NB4 (cell line): ENCODE data around the gene INTS3.

Source experiments
- DNase-seq: peaks from one replicate; pipeline ENCODE4 v3.0.0; 2010; ENCODE audit warnings: low read depth
- H3K4me3 ChIP-seq: one replicate; pipeline ENCODE4 v1.5.1; 2011; ENCODE audit warnings: mild to moderate bottlenecking, low read depth, low read length, moderate library complexity
- CTCF ChIP-seq: IDR thresholded peaks from one replicate; pipeline ENCODE4 v1.5.1; 2012; ENCODE audit warnings: low read depth, low read length
- MAX ChIP-seq: IDR thresholded peaks from 2 replicates; pipeline ENCODE4 v1.6.1; 2011; ENCODE audit warnings: low read depth, low read length
- MYC ChIP-seq: IDR thresholded peaks from 2 replicates; pipeline ENCODE4 v1.6.1; 2011; ENCODE audit warnings: low read depth, low read length
- POLR2A ChIP-seq: IDR thresholded peaks from 2 replicates; pipeline ENCODE4 v1.6.1; 2011; ENCODE audit warnings: mild to moderate bottlenecking; ENCODE audit not compliant: insufficient read length; ENCODE audit errors: extremely low read depth

The INTS3 gene

GRCh38 chr1:153688736-153689328 is 39.0 kb upstream of the INTS3 start:
- H3K4me3 ChIP-seq: no peak overlapping the region
- TF ChIP-seq MYC (no peak), MAX (no peak), POLR2A (no peak), CTCF (no peak)
- peak; percentile 81 for DNase-seq

GRCh38 chr1:153693466-153693865 is 34.4 kb upstream of the INTS3 start:
- DNase-seq: no peak
- no peak for TF ChIP-seq MYC
- TF ChIP-seq POLR2A: no peak
- TF ChIP-seq CTCF: no peak
- TF ChIP-seq MAX: no peak
- H3K4me3 ChIP-seq: no peak overlapping the region

- no peak for TF ChIP-seq MAX
- no peak for TF ChIP-seq CTCF
- TF ChIP-seq MYC: no peak
- TF ChIP-seq POLR2A: no peak
- no peak for DNase-seq
- no peak overlapping the region for H3K4me3 ChIP-seq
These were observed 31.1 kb upstream of the INTS3 start for GRCh38 chr1:153696741-153697140.

- peak; percentile 43 for DNase-seq
- TF ChIP-seq CTCF (no peak), MAX (0 out of 2 replicates have a peak, but pooled peaks have one; percentile 7)
- no peak overlapping the region for H3K4me3 ChIP-seq
These were observed 30.4 kb upstream of the INTS3 start for GRCh38 chr1:153697191-153698019.

GRCh38 chr1:153698020-153698922 is 29.6 kb upstream of the INTS3 start:
- TF ChIP-seq MYC (no peak), CTCF (no peak), POLR2A (no peak), MAX (no peak)
- H3K4me3 ChIP-seq: no peak overlapping the region
- no peak for DNase-seq
